ENCODE measurements around the gene GUCY1A2. TPM values are rescaled to one million over a fixed set of nuclear protein-coding genes. Genes with fewer than 3 reads are reported as not detected.
"Not testable (repeated sequence)": the region's sequence is repeated elsewhere in the genome, so short reads cannot be mapped to it uniquely, and the experiment has no call there.

The GUCY1A2 gene
- total RNA-seq, 2 donors from 2014 or later, result 3.7 to 5.3 TPM

DNA sequence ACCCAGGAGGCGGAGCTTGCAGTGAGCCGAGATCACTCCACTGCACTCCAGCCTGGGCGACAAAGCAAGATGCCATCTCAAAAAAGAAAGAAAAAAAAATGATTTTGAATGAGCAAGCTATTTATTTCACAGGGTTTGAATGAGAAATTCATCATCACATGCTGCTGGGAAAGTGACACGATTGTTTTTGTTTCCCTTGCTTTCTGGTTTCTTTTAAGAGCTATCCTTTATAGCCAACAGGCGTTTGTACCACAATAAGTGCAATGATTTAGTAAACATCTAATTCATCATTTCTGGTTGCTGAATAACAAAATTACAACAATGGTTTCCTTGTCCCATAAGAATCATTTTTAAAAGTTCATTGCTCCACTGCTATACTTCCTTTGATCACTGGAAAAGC, 129.9 kb downstream of the GUCY1A2 start:
- Mint-ChIP-seq H3K36me3 (ENCODE audit: low read depth) (no peaks in the 10 kb centered on the region), H3K4me3 (no peak overlapping the region), H3K9me3 (no peaks in the 10 kb centered on the region), H3K27ac (no peak overlapping the region), H3K4me1 (no peaks in the 10 kb centered on the region), H3K27me3 (ENCODE audit: insufficient read depth) (no peaks in the 10 kb centered on the region)
- 89 to 98% methylated on average over 4 to 5 of the region's 5 CpGs for WGBS, 2 experiments (ENCODE audit: insufficient coverage in 1 of 2, insufficient read length in 1 of 2)
- no peak overlapping the region for H3K9ac ChIP-seq (ENCODE audit: extremely low read depth, low read length, poor library complexity, severe bottlenecking)
- H3K27me3 ChIP-seq (ENCODE audit: control insufficient read depth, insufficient read depth, low read length, poor library complexity, severe bottlenecking), result no peaks in the 10 kb centered on the region
- no peaks in the 10 kb centered on the region for H3K36me3 ChIP-seq (ENCODE audit: control insufficient read depth, insufficient read depth, low read length)
- no peak overlapping the region for H3K27ac ChIP-seq (ENCODE audit: low read depth, low read length)
- H3K4me3 ChIP-seq (ENCODE audit: low read length), result no peak overlapping the region
- TF ChIP-seq, protein P1, sequence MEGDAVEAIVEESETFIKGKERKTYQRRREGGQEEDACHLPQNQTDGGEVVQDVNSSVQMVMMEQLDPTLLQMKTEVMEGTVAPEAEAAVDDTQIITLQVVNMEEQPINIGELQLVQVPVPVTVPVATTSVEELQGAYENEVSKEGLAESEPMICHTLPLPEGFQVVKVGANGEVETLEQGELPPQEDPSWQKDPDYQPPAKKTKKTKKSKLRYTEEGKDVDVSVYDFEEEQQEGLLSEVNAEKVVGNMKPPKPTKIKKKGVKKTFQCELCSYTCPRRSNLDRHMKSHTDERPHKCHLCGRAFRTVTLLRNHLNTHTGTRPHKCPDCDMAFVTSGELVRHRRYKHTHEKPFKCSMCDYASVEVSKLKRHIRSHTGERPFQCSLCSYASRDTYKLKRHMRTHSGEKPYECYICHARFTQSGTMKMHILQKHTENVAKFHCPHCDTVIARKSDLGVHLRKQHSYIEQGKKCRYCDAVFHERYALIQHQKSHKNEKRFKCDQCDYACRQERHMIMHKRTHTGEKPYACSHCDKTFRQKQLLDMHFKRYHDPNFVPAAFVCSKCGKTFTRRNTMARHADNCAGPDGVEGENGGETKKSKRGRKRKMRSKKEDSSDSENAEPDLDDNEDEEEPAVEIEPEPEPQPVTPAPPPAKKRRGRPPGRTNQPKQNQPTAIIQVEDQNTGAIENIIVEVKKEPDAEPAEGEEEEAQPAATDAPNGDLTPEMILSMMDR (conservative IDR thresholded peaks at IDR 0.05), result no peak
- DNase-seq, result no peak
- no peaks in the 10 kb centered on the region for H3K4me1 ChIP-seq (ENCODE audit: control insufficient read depth, insufficient read depth, low read length)
- no peaks in the 10 kb centered on the region for H3K9me3 ChIP-seq (ENCODE audit: control insufficient read depth, low read length)

DNA sequence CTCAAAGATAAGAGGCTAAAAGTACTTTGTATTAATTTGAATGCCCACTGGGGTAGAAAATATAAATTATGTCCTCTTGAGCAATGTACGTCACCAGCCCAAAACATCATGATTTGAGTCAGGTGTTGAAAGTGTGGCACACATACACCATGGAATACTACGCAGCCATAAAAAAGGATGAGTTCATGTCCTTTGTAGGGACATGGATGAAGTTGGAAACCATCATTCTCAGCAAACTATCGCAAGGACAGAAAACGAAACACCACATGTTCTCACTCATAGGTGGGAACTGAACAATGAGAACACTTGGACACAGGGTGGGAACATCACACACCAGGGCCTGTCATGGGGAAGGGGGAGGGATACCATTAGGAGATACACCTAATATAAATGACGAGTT, 134.6 kb downstream of the GUCY1A2 start:
- H3K27ac Mint-ChIP-seq; H3K4me3 Mint-ChIP-seq; H3K9me3 Mint-ChIP-seq; H3K36me3 ChIP-seq (ENCODE audit: control insufficient read depth, insufficient read depth, low read length); H3K4me1 Mint-ChIP-seq; H3K4me1 ChIP-seq (ENCODE audit: control insufficient read depth, insufficient read depth, low read length); H3K27me3 ChIP-seq (ENCODE audit: control insufficient read depth, insufficient read depth, low read length, poor library complexity, severe bottlenecking); H3K9me3 ChIP-seq (ENCODE audit: control insufficient read depth, low read length); H3K4me3 ChIP-seq (ENCODE audit: low read length); H3K9ac ChIP-seq (ENCODE audit: extremely low read depth, low read length, poor library complexity, severe bottlenecking); DNase-seq; H3K36me3 Mint-ChIP-seq (ENCODE audit: low read depth); H3K27me3 Mint-ChIP-seq (ENCODE audit: insufficient read depth); H3K27ac ChIP-seq (ENCODE audit: low read depth, low read length): not testable (repeated sequence)
- 95 to 100% methylated on average over 1 to 4 of the region's 5 CpGs for WGBS, 2 experiments (ENCODE audit: insufficient coverage in 1 of 2, insufficient read length in 1 of 2)

DNA sequence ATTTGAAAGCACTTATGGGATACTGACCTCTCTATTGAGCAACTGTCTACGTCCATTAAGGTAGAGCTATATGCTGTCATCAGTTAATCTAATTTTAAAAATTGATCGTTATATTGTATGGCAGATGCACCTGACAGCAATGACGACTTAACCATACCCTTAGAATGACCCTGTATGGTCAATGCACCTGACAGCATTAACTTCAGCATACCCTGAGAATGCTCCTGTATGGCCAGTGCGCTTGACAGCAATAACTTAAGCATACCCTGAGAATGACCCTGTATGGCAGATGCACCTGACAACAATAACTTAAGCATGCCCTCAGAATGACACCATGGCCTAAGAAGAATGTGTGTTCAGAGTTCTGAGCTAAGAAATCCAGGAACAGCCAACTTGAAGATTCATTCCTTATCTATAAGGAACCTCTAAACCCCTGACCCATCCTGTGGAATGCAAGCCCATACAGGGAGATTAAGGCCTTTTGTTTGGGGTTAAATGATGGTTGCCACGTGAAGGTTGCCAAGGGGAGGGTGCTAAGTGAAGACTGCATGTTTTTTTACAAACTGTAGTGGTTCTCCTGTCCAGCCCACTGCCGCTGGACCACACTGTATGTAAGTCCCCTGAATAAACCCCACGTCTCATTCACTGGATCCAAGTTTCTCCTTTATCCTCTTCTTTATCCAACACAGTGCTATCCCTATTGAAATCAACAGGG, 138.3 kb downstream of the GUCY1A2 start:
- no peak overlapping the region for H3K4me3 Mint-ChIP-seq
- peak; percentile 71 for DNase-seq
- H3K9me3 ChIP-seq (ENCODE audit: control insufficient read depth, low read length), result no peaks in the 10 kb centered on the region
- no peak overlapping the region for H3K27ac Mint-ChIP-seq
- WGBS, 2 experiments (ENCODE audit: insufficient coverage in 1 of 2, insufficient read length in 1 of 2), result 80 to 96% methylated on average over 4 to 7 of the region's 7 CpGs
- no peaks in the 10 kb centered on the region for H3K27me3 Mint-ChIP-seq (ENCODE audit: insufficient read depth)
- no peak overlapping the region for H3K9ac ChIP-seq (ENCODE audit: extremely low read depth, low read length, poor library complexity, severe bottlenecking)
- no peaks in the 10 kb centered on the region for H3K36me3 ChIP-seq (ENCODE audit: control insufficient read depth, insufficient read depth, low read length)
- H3K4me1 ChIP-seq (ENCODE audit: control insufficient read depth, insufficient read depth, low read length), result peaks cover 5% of the 10 kb centered on the region
- no peaks in the 10 kb centered on the region for H3K27me3 ChIP-seq (ENCODE audit: control insufficient read depth, insufficient read depth, low read length, poor library complexity, severe bottlenecking)
- TF ChIP-seq, protein P1 (conservative IDR thresholded peaks at IDR 0.05), result no peak
- H3K4me1 Mint-ChIP-seq, result peaks cover 6% of the 10 kb centered on the region
- no peak overlapping the region for H3K4me3 ChIP-seq (ENCODE audit: low read length)
- no peaks in the 10 kb centered on the region for H3K36me3 Mint-ChIP-seq (ENCODE audit: low read depth)
- H3K27ac ChIP-seq (ENCODE audit: low read depth, low read length), result no peak overlapping the region
- H3K9me3 Mint-ChIP-seq, result peaks cover 1% of the 10 kb centered on the region

DNA sequence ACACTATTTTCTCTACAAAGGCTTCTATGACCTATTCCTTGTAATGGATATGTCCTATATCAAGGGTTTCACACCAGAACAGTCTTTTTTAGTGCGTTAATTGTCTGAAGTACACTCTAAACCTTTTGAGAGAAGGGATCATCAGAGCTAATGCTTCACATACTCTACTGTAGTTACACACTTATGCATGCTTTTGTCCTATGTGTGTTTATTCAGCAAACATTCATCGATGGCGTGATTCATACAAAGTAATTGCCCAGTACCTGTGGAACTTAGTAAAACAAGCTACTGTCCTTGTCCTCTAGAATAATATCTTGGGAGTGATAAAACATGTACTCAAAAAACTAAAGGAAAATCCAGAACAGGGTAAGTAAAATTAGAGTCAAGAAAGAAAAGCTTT, 139.2 kb downstream of the GUCY1A2 start:
- 93 to 100% methylated on average over 2 to 3 of the region's 3 CpGs for WGBS, 2 experiments (ENCODE audit: insufficient coverage in 1 of 2, insufficient read length in 1 of 2)
- Mint-ChIP-seq H3K27ac (no peak overlapping the region), H3K9me3 (peaks cover 1% of the 10 kb centered on the region), H3K36me3 (ENCODE audit: low read depth) (no peaks in the 10 kb centered on the region), H3K27me3 (ENCODE audit: insufficient read depth) (no peaks in the 10 kb centered on the region), H3K4me1 (peaks cover 6% of the 10 kb centered on the region), H3K4me3 (no peak overlapping the region)
- Histone ChIP-seq H3K27me3 (ENCODE audit: control insufficient read depth, insufficient read depth, low read length, poor library complexity, severe bottlenecking) (no peaks in the 10 kb centered on the region), H3K27ac (ENCODE audit: low read depth, low read length) (no peak overlapping the region), H3K9ac (ENCODE audit: extremely low read depth, low read length, poor library complexity, severe bottlenecking) (no peak overlapping the region), H3K36me3 (ENCODE audit: control insufficient read depth, insufficient read depth, low read length) (no peaks in the 10 kb centered on the region), H3K4me1 (ENCODE audit: control insufficient read depth, insufficient read depth, low read length) (peaks cover 5% of the 10 kb centered on the region), H3K4me3 (ENCODE audit: low read length) (no peak overlapping the region), H3K9me3 (ENCODE audit: control insufficient read depth, low read length) (no peaks in the 10 kb centered on the region)
- DNase-seq, result no peak
- TF ChIP-seq, protein P1 (conservative IDR thresholded peaks at IDR 0.05), result no peak

Measured in endodermal cell (in vitro differentiated cells).